B cell (primary cell): ENCODE data around the gene ESPN. TPM values are rescaled to one million over a fixed set of nuclear protein-coding genes. Genes with fewer than 3 reads are reported as not detected.

Experiments
- ATAC-seq: fragments of 200-7000 bp; cut with Tn5 transposase; one replicate; pipeline ENCODE4 v1.10.0; 2021; ENCODE audit warnings: low read depth, mild to moderate bottlenecking, moderate number of reproducible peaks, moderate library complexity
- CTCF ChIA-PET: fragments of 350-600 bp; sonication (Branson Sonifier 250); formaldehyde crosslinking; loops from one replicate; lab custom pipeline; 2021; ENCODE audit warnings: antibody characterized with exemption, inconsistent platforms; lab: Charles Lee
- POLR2A ChIA-PET: fragments of 350-600 bp; sonication (Branson Sonifier 250); formaldehyde crosslinking; loops from one replicate; lab custom pipeline; 2021; ENCODE audit warnings: antibody characterized with exemption; lab: Charles Lee
- DNase-seq: peaks from one replicate; pipeline ENCODE4 v3.0.0; 2013
- H2AFZ ChIP-seq: 2 replicates; pipeline ENCODE4 v1.6.1; 2012; ENCODE audit warnings: mild to moderate bottlenecking, low read depth, low read length; ENCODE audit not compliant: insufficient read depth, poor library complexity, severe bottlenecking
- H3K27ac ChIP-seq, 2 donors: 1 replicate in 1 of 2; 2 replicates in 1 of 2; pipeline ENCODE4 v1.5.1; 2012 to 2013; ENCODE audit warnings: low read length in 2 of 2, mild to moderate bottlenecking in 2 of 2, moderate library complexity in 1 of 2
- H3K27me3 ChIP-seq, 4 experiments: fragments of 200-600 bp in 1 of 4; sonication (generic) in 1 of 4; replicated peaks in 1 of 4; 1 replicate in 2 of 4; 2 replicates in 2 of 4; pipeline versions ENCODE4 v1.6.1 to v1.7.0; 2013 to 2016; ENCODE audit warnings: low read length in 3 of 4, mild to moderate bottlenecking in 2 of 4, mixed read lengths in 1 of 4, moderate library complexity in 1 of 4; ENCODE audit not compliant: insufficient read depth in 4 of 4, control insufficient read depth in 3 of 4; ENCODE audit errors: control extremely low read depth in 1 of 4
- H3K36me3 ChIP-seq, 2 experiments: replicated peaks in 1 of 2; 1 replicate in 1 of 2; 2 replicates in 1 of 2; pipeline versions ENCODE4 v1.6.1 to v1.7.1; 2013; ENCODE audit warnings: low read length in 1 of 2; ENCODE audit not compliant: insufficient read depth in 2 of 2, control insufficient read depth in 1 of 2; ENCODE audit errors: control extremely low read depth in 1 of 2, extremely low read depth in 1 of 2
- H3K4me1 ChIP-seq, 2 donors: fragments of 200-600 bp in 1 of 2; sonication (generic) in 1 of 2; 1 replicate in 1 of 2; 2 replicates in 1 of 2; pipeline versions ENCODE4 v1.5.1 to v1.6.1; 2013 to 2017; ENCODE audit warnings: low read length in 2 of 2; ENCODE audit not compliant: control insufficient read depth in 2 of 2, insufficient read depth in 2 of 2
- H3K4me2 ChIP-seq: replicated peaks from 2 replicates; pipeline ENCODE3; 2012; ENCODE audit warnings: mild to moderate bottlenecking, low read depth, low read length; ENCODE audit not compliant: poor library complexity, severe bottlenecking
- H3K4me3 ChIP-seq, 5 experiments: fragments of 200-600 bp in 1 of 5; sonication (generic) in 1 of 5; 1 replicate in 3 of 5; 2 replicates in 2 of 5; pipeline versions ENCODE4 v1.5.1 to v1.7.0; 2011 to 2016; ENCODE audit warnings: low read length in 4 of 5, mild to moderate bottlenecking in 4 of 5, low read depth in 2 of 5, control low read depth in 1 of 5, moderate library complexity in 1 of 5; ENCODE audit not compliant: insufficient read depth in 1 of 5; ENCODE audit errors: control extremely low read depth in 1 of 5, extremely low read depth in 1 of 5
- H3K79me2 ChIP-seq: fragments of 200-600 bp; sonication (generic); one replicate; pipeline ENCODE4 v1.6.0; 2016; ENCODE audit warnings: low read length; ENCODE audit not compliant: control insufficient read depth, insufficient read depth
- H3K9ac ChIP-seq: fragments of 200-600 bp; sonication (generic); 2 replicates; pipeline ENCODE4 v1.6.1; 2017; ENCODE audit warnings: mild to moderate bottlenecking, low read length, moderate library complexity
- H3K9me3 ChIP-seq, 3 donors: one replicate each; pipeline versions ENCODE4 v1.6.1 to v1.7.1; 2013; ENCODE audit warnings: low read length in 2 of 3; ENCODE audit not compliant: control insufficient read depth in 2 of 3, insufficient read depth in 1 of 3; ENCODE audit errors: control extremely low read depth in 1 of 3
- H4K20me1 ChIP-seq: 2 replicates; pipeline ENCODE4 v1.6.0; 2012; ENCODE audit warnings: mild to moderate bottlenecking, low read length; ENCODE audit not compliant: insufficient read depth, control insufficient read depth, poor library complexity, severe bottlenecking
- H3K27ac Mint-ChIP-seq: one replicate; pipeline ENCODE4 v1.8.0; 2021; ENCODE audit warnings: mixed read lengths
- H3K27me3 Mint-ChIP-seq: one replicate; pipeline ENCODE4 v1.8.0; 2021; ENCODE audit warnings: mixed read lengths
- H3K4me1 Mint-ChIP-seq: one replicate; pipeline ENCODE4 v1.8.0; 2021; ENCODE audit warnings: mixed read lengths
- H3K4me3 Mint-ChIP-seq: one replicate; pipeline ENCODE4 v1.8.0; 2021; ENCODE audit warnings: mixed read lengths
- H3K9me3 Mint-ChIP-seq: one replicate; pipeline ENCODE4 v1.8.0; 2022; ENCODE audit warnings: mixed read lengths; ENCODE audit not compliant: insufficient read depth
- EZH2 ChIP-seq: IDR thresholded peaks from 2 replicates; pipeline ENCODE4 v1.6.1; 2012; ENCODE audit warnings: borderline replicate concordance, low read depth, mild to moderate bottlenecking, moderate library complexity, low read length; ENCODE audit not compliant: insufficient read depth, poor library complexity, severe bottlenecking
- WGBS: methylation state at CpG from one replicate; pipeline ENCODE4 v1.1.5; 2013; ENCODE audit warnings: missing lambda C conversion rate; ENCODE audit not compliant: insufficient coverage; 5-methylcytosine and 5-hydroxymethylcytosine counted together
- intact Hi-C: fragments of 100-400 bp; cut with micrococcal nuclease; formaldehyde crosslinking; loops from one replicate; pipeline ENCODE4 v1.10.0; 2022
- polyA plus RNA-seq: library from polyadenylated mRNA; depleted of rRNA; stranded (reverse); fragments of >200 nt; gene quantifications from 2 replicates; pipeline ENCODE4 v1.2.3, GENCODE V29; 2012
- total RNA-seq, 2 donors: library from RNA; stranded (reverse); fragments of 120-200 nt in 1 of 2; gene quantifications; 1 replicate in 1 of 2; 2 replicates in 1 of 2; pipeline versions ENCODE4 v1.2.3 to v1.2.4, GENCODE V29; 2013 to 2022
- TF ChIP-seq, protein P1 (sequence below): fragments of 200-600 bp; IDR thresholded peaks from one replicate; pipeline ENCODE4 v1.8.0; 2022; ENCODE audit warnings: antibody characterized with exemption, mild to moderate bottlenecking

Gene ESPN
- total and polyA plus RNA-seq, 2 donors (not counting 1 experiment from before 2014, with no cell fraction given) = 0.19 to 0.25 TPM

GRCh38 chr1:6470132-6471085 lies 45.8 kb downstream of the ESPN start:
- Mint-ChIP-seq H3K9me3 (no peaks in the 10 kb centered on the region), H3K27ac (no peak overlapping the region), H3K27me3 (peaks cover 5% of the 10 kb centered on the region), H3K4me3 (no peak overlapping the region), H3K4me1 (peaks cover 1% of the 10 kb centered on the region)
- Histone ChIP-seq H3K9ac (no peak overlapping the region), H3K4me2 (no peak overlapping the region), H3K79me2 (no peaks in the 10 kb centered on the region), H3K9me3 (peaks cover 0 to 5% (median 0%) of the 10 kb centered on the region in 3 donors), H3K27ac (no peak overlapping the region), H3K27me3 (peaks cover 0 to 10% (median 3%) of the 10 kb centered on the region in 4 experiments), H4K20me1 (no peaks in the 10 kb centered on the region), H3K36me3 (no peaks in the 10 kb centered on the region), H3K4me1 (peaks cover 1 to 8% of the 10 kb centered on the region in 2 donors), H2AFZ (no peak overlapping the region), H3K4me3 (no peak overlapping the region)
- WGBS = 93% methylated on average over 67 of the region's 67 CpGs
- intact Hi-C loops = no loop called here
- CTCF ChIA-PET = no interaction called here
- ATAC-seq (no peak), DNase-seq (no peak)
- POLR2A ChIA-PET = no interaction called here
- TF ChIP-seq, protein P1, sequence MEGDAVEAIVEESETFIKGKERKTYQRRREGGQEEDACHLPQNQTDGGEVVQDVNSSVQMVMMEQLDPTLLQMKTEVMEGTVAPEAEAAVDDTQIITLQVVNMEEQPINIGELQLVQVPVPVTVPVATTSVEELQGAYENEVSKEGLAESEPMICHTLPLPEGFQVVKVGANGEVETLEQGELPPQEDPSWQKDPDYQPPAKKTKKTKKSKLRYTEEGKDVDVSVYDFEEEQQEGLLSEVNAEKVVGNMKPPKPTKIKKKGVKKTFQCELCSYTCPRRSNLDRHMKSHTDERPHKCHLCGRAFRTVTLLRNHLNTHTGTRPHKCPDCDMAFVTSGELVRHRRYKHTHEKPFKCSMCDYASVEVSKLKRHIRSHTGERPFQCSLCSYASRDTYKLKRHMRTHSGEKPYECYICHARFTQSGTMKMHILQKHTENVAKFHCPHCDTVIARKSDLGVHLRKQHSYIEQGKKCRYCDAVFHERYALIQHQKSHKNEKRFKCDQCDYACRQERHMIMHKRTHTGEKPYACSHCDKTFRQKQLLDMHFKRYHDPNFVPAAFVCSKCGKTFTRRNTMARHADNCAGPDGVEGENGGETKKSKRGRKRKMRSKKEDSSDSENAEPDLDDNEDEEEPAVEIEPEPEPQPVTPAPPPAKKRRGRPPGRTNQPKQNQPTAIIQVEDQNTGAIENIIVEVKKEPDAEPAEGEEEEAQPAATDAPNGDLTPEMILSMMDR = no peak
- TF ChIP-seq EZH2 = no peak
